NCI-H146 (cell line): Measurements from ENCODE around the gene PATZ1.

Experiments
- DNase-seq: peaks from one replicate; lab custom pipeline; 2025; lab: John Stamatoyannopoulos, UW

Gene PATZ1

DNA sequence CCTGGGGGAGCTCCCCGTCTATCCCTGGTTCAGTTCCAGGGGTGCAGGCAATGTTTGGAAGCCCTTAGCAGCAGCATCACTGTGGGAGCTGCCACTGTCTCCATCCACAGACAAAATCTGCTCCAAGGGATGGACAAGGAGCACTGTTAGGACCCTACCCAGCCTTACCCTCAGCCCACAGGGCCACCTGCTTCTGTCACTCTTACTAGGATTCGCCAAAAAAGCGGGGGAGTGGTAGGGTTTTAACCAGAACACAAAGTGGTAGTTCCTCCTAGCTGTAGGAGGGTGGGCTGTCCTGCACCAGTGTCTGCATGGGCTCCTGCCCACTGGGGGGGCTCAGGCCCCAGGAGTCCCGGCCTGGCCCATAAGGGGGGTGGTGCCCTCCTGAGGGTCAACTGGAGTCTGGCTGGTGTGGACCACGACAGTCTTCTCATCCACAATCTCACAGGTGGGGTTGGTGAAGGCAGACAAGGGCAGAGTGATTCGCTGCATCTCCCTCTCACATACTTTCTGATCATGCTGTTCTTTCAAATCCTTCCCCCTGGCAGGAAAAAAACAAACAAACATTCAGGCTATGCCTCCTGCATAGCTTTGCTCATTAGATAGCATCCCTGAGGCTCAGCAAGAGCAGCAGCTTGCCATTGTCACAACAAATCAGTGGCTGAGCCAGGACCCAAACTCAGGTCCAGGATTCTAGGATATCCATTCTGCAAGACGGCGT lies 63.2 kb downstream of the PATZ1 start:
- DNase-seq = no peak

DNA sequence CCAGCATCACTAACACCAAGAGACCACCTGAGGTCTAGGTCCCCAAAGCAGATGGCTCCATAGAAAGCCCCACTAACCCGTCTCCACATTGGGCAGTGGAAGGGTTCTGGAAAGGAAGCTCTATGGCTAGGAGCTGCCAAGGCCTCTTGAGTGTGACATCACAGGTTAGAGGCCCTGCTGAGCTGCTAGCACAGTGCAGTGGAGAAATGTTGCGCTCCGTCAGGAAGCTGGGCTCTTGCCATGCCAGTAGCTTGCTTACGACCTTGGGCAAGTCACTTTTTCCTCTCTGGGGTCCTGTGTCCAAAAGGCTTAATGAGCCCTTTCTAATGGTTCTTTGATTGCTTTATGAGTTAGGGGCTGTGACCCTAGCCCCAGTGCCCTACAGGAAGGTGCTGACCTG lies 64.4 kb downstream of the PATZ1 start:
- DNase-seq = no peak

DNA sequence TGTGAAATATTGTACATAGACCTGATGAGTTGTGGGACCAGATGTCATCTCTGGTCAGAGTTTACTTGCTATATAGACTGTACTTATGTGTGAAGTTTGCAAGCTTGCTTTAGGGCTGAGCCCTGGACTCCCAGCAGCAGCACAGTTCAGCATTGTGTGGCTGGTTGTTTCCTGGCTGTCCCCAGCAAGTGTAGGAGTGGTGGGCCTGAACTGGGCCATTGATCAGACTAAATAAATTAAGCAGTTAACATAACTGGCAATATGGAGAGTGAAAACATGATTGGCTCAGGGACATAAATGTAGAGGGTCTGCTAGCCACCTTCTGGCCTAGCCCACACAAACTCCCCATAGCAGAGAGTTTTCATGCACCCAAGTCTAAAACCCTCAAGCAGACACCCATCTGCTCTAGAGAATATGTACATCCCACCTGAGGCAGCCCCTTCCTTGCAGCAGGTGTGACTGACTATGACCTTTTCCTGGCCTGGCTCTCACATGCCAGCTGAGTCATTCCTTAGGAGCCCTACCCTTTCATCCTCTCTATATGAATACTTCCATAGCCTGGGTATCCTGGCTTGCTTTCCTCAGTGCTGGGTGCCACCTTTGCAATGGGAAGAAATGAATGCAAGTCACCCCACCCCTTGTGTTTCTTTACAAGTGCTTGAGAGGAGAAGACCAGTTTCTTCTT lies 66.2 kb downstream of the PATZ1 start:
- no peak for DNase-seq

DNA sequence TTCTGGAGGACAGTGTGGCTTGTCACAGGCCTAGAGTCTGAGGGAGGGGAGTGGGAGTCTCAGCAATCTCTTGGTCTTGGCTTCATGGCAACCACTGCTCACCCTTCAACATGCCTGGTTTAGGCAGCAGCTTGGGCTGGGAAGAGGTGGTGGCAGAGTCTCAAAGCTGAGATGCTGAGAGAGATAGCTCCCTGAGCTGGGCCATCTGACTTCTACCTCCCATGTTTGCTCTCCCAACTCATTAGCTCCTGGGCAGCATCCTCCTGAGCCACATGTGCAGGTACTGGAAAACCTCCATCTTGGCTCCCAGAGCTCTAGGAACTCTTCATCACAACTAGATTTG lies 66.8 kb downstream of the PATZ1 start:
- DNase-seq = no peak

DNA sequence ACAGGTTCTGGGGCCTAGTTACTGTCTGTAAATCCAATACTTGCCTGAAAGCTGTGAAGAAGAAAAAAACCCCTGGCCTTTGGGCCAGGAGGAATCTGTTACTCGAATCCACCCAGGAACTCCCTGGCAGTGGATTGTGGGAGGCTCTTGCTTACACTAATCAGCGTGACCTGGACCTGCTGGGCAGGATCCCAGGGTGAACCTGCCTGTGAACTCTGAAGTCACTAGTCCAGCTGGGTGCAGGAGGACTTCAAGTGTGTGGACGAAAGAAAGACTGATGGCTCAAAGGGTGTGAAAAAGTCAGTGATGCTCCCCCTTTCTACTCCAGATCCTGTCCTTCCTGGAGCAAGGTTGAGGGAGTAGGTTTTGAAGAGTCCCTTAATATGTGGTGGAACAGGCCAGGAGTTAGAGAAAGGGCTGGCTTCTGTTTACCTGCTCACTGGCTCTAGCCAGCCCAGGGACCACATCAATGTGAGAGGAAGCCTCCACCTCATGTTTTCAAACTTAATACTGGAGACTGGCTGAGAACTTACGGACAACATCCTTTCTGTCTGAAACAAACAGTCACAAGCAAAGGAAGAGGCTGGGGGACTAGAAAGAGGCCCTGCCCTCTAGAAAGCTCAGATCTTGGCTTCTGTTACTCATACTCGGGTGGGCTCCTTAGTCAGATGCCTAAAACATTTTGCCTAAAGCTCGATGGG lies 67.4 kb downstream of the PATZ1 start:
- no peak for DNase-seq

DNA sequence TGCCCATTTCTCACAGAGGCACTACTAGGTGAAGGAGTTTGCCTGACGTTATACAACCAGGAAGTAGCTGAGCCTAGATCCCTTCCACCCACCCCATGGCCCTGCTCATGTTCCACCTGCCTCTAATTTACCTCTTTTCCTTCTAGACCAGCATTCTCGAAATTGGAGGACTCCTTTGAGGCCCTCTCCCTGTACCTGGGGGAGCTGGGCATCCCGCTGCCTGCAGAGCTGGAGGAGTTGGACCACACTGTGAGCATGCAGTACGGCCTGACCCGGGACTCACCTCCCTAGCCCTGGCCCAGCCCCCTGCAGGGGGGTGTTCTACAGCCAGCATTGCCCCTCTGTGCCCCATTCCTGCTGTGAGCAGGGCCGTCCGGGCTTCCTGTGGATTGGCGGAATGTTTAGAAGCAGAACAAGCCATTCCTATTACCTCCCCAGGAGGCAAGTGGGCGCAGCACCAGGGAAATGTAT lies 68.0 kb downstream of the PATZ1 start:
- DNase-seq = no peak

DNA sequence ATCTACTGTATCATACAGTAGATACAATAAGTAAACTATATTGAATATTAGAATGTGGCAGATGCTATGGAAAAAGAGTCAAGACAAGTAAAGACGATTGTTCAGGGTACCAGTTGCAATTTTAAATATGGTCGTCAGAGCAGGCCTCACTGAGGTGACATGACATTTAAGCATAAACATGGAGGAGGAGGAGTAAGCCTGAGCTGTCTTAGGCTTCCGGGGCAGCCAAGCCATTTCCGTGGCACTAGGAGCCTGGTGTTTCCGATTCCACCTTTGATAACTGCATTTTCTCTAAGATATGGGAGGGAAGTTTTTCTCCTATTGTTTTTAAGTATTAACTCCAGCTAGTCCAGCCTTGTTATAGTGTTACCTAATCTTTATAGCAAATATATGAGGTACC lies 68.4 kb downstream of the PATZ1 start:
- DNase-seq = no peak

DNA sequence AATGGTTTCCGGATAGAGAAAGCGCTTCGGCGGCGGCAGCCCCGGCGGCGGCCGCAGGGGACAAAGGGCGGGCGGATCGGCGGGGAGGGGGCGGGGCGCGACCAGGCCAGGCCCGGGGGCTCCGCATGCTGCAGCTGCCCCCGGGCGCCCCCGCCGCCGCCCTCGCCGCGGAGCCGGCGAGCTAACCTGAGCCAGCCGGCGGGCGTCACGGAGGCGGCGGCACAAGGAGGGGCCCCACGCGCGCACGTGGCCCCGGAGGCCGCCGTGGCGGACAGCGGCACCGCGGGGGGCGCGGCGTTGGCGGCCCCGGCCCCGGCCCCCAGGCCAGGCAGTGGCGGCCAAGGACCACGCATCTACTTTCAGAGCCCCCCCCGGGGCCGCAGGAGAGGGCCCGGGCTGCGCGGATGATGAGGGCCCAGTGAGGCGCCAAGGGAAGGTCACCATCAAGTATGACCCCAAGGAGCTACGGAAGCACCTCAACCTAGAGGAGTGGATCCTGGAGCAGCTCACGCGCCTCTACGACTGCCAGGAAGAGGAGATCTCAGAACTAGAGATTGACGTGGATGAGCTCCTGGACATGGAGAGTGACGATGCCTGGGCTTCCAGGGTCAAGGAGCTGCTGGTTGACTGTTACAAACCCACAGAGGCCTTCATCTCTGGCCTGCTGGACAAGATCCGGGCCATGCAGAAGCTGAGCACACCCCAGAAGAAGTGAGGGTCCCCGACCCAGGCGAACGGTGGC lies 69.5 kb downstream of the PATZ1 start:
- DNase-seq = no peak
